H1 (cell line): ENCODE results near the gene PPM1L. TPM values are rescaled to one million over a fixed set of nuclear protein-coding genes. Genes with fewer than 3 reads are reported as not detected.

Source experiments
- CTCF ChIA-PET: fragments of 300-600 bp; sonication (Branson Sonifier 250); formaldehyde crosslinking; loops from one replicate; lab custom pipeline; 2021; ENCODE audit not compliant: partially characterized antibody; lab: Charles Lee
- POLR2A ChIA-PET: fragments of 300-600 bp; sonication (Branson Sonifier 250); formaldehyde crosslinking; loops from one replicate; lab custom pipeline; 2021; ENCODE audit warnings: inconsistent platforms; ENCODE audit not compliant: partially characterized antibody; lab: Charles Lee
- DNase-seq, 2 experiments: peaks; one replicate each; pipeline versions ENCODE4 v3.0.0 to v3.0.0-alpha.2; 2010 to 2022; ENCODE audit warnings: low spot score in 2 of 2, low read depth in 1 of 2, mixed read lengths in 1 of 2
- FAIRE-seq: peaks from 2 replicates; lab custom pipeline; 2011; peaks lifted over from hg19 to GRCh38; lab: Jason Lieb, UNC
- H2AFZ ChIP-seq: 2 replicates; pipeline ENCODE4 v1.8.1; 2012; ENCODE audit warnings: low read length, inconsistent platforms
- H2AK5ac ChIP-seq: 2 replicates; pipeline ENCODE4 v1.6.1; 2013; ENCODE audit warnings: low read depth, low read length
- H2BK120ac ChIP-seq: replicated peaks from 2 replicates; pipeline ENCODE3; 2013; ENCODE audit warnings: low read depth, low read length, inconsistent platforms
- H2BK12ac ChIP-seq: 2 replicates; pipeline ENCODE4 v1.6.1; 2013; ENCODE audit warnings: low read depth, low read length
- H2BK15ac ChIP-seq: 2 replicates; pipeline ENCODE4 v1.6.1; 2013; ENCODE audit warnings: low read length
- H2BK20ac ChIP-seq: 2 replicates; pipeline ENCODE4 v1.6.1; 2013; ENCODE audit warnings: low read length
- H2BK5ac ChIP-seq: 2 replicates; pipeline ENCODE4 v1.6.1; 2013; ENCODE audit warnings: low read depth, low read length
- H3K14ac ChIP-seq: 2 replicates; pipeline ENCODE4 v1.6.1; 2013; ENCODE audit warnings: inconsistent platforms; ENCODE audit not compliant: insufficient read length
- H3K18ac ChIP-seq: 2 replicates; pipeline ENCODE4 v1.6.1; 2013; ENCODE audit warnings: low read length; ENCODE audit errors: extremely low read depth
- H3K23ac ChIP-seq: 2 replicates; pipeline ENCODE4 v1.6.1; 2013; ENCODE audit warnings: inconsistent platforms; ENCODE audit not compliant: insufficient read length
- H3K23me2 ChIP-seq: 2 replicates; pipeline ENCODE4 v1.6.1; 2013; ENCODE audit warnings: low read depth, low read length
- H3K27ac ChIP-seq: 2 replicates; pipeline ENCODE4 v1.6.1; 2011; ENCODE audit warnings: low read depth, low read length, inconsistent platforms
- H3K27me3 ChIP-seq, 4 experiments: replicated peaks in 1 of 4; 1 replicate in 1 of 4; 2 replicates in 3 of 4; pipeline versions ENCODE4 v1.6.1 to v1.8.1; 2011 to 2013; ENCODE audit warnings: low read length in 3 of 4, mild to moderate bottlenecking in 3 of 4, inconsistent platforms in 2 of 4, mixed read lengths in 2 of 4, moderate library complexity in 1 of 4; ENCODE audit not compliant: control insufficient read depth in 3 of 4, insufficient read depth in 3 of 4; ENCODE audit errors: extremely low read depth in 1 of 4
- H3K36me3 ChIP-seq, 4 experiments: 2 replicates each; pipeline versions ENCODE4 v1.6.1 to v1.8.1; 2011 to 2013; ENCODE audit warnings: mild to moderate bottlenecking in 4 of 4, low read length in 3 of 4, moderate library complexity in 2 of 4, control low read depth in 1 of 4, inconsistent platforms in 1 of 4; ENCODE audit not compliant: insufficient read depth in 4 of 4, control insufficient read depth in 2 of 4
- H3K4ac ChIP-seq: replicated peaks from 2 replicates; pipeline ENCODE3; 2013; ENCODE audit warnings: low read length, low read depth, mixed read lengths, inconsistent platforms; ENCODE audit not compliant: insufficient read length
- H3K4me1 ChIP-seq, 4 experiments: replicated peaks in 1 of 4; 1 replicate in 1 of 4; 2 replicates in 3 of 4; pipeline versions ENCODE4 v1.6.1 to v1.8.1; 2011 to 2013; ENCODE audit warnings: low read length in 3 of 4, inconsistent platforms in 2 of 4, mixed read lengths in 1 of 4; ENCODE audit not compliant: insufficient read depth in 4 of 4, control insufficient read depth in 3 of 4
- H3K4me2 ChIP-seq, 2 experiments: 2 replicates each; pipeline versions ENCODE4 v1.6.1 to v1.8.1; 2011 to 2013; ENCODE audit warnings: low read depth in 2 of 2, low read length in 2 of 2, control low read depth in 1 of 2, inconsistent platforms in 1 of 2, mild to moderate bottlenecking in 1 of 2; ENCODE audit not compliant: insufficient read depth in 1 of 2
- H3K4me3 ChIP-seq, 4 experiments: fragments of 200-600, 300-600 bp in 1 of 4; sonication (generic), shearing (Covaris generic), sonication (Bioruptor Twin) in 1 of 4; 2 replicates each; pipeline versions ENCODE4 v1.5.1 to v1.8.1; 2011 to 2016; ENCODE audit warnings: low read length in 4 of 4, low read depth in 3 of 4, control low read depth in 2 of 4, inconsistent platforms in 2 of 4, mild to moderate bottlenecking in 2 of 4, mixed read lengths in 1 of 4, moderate library complexity in 1 of 4; ENCODE audit not compliant: insufficient read depth in 2 of 4; ENCODE audit errors: extremely low read depth in 1 of 4
- H3K56ac ChIP-seq: replicated peaks from 2 replicates; pipeline ENCODE3; 2013; ENCODE audit warnings: low read depth, mild to moderate bottlenecking, mixed read lengths, low read length, inconsistent platforms; ENCODE audit not compliant: insufficient read length
- H3K79me1 ChIP-seq: 2 replicates; pipeline ENCODE4 v1.6.1; 2013; ENCODE audit warnings: low read depth, low read length, control low read depth
- H3K79me2 ChIP-seq, 2 experiments: 2 replicates each; pipeline versions ENCODE4 v1.6.1 to v1.8.1; 2012 to 2013; ENCODE audit warnings: low read length in 2 of 2, mild to moderate bottlenecking in 2 of 2, inconsistent platforms in 1 of 2; ENCODE audit not compliant: insufficient read depth in 2 of 2, control insufficient read depth in 1 of 2
- H3K9ac ChIP-seq, 4 experiments: replicated peaks in 1 of 4; 1 replicate in 1 of 4; 2 replicates in 3 of 4; pipeline versions ENCODE4 v1.6.1 to v1.8.1; 2011 to 2013; ENCODE audit warnings: low read depth in 3 of 4, low read length in 3 of 4, control low read depth in 2 of 4, mild to moderate bottlenecking in 2 of 4, moderate library complexity in 2 of 4, inconsistent platforms in 1 of 4; ENCODE audit errors: extremely low read depth in 1 of 4
- H3K9me3 ChIP-seq, 2 experiments: 2 replicates each; pipeline versions ENCODE4 v1.6.1 to v1.8.1; 2012 to 2013; ENCODE audit warnings: mild to moderate bottlenecking in 2 of 2, moderate library complexity in 2 of 2, control low read depth in 1 of 2, inconsistent platforms in 1 of 2, low read depth in 1 of 2, low read length in 1 of 2, mixed read lengths in 1 of 2; ENCODE audit not compliant: insufficient read depth in 2 of 2
- H4K20me1 ChIP-seq, 2 experiments: replicated peaks in 1 of 2; 2 replicates each; pipeline versions ENCODE3 to v1.8.1; 2011 to 2013; ENCODE audit warnings: inconsistent platforms in 2 of 2, low read length in 2 of 2, mild to moderate bottlenecking in 1 of 2; ENCODE audit not compliant: insufficient read depth in 2 of 2, control insufficient read depth in 1 of 2
- H4K5ac ChIP-seq: 2 replicates; pipeline ENCODE4 v1.6.1; 2013; ENCODE audit warnings: low read length, low read depth, mixed read lengths, inconsistent platforms; ENCODE audit not compliant: insufficient read length
- H4K8ac ChIP-seq: 2 replicates; pipeline ENCODE4 v1.8.0; 2013; ENCODE audit warnings: mild to moderate bottlenecking, moderate library complexity, low read length, inconsistent platforms; ENCODE audit not compliant: insufficient read depth; ENCODE audit errors: extremely low read depth
- H4K91ac ChIP-seq: replicated peaks from 2 replicates; pipeline ENCODE3; 2013; ENCODE audit warnings: low read length, mixed read lengths, inconsistent platforms; ENCODE audit not compliant: insufficient read length
- BRCA1 ChIP-seq: IDR thresholded peaks from 2 replicates; pipeline ENCODE4 v1.6.1; 2012; ENCODE audit warnings: low read depth, low read length, improper control_type of control experiment
- NRF1 ChIP-seq: IDR thresholded peaks from 2 replicates; pipeline ENCODE4 v1.6.1; 2011; ENCODE audit warnings: mild to moderate bottlenecking, low read depth, low read length, improper control_type of control experiment
- SP1 ChIP-seq: IDR thresholded peaks from 2 replicates; pipeline ENCODE4 v1.6.1; 2011; ENCODE audit warnings: low read depth, low read length
- WGBS, 2 experiments: shearing (Covaris generic) in 1 of 2; methylation state at CpG; one replicate each; pipeline versions ENCODE4 v1.1.6 to v1.1.7; 2013 to 2015; ENCODE audit warnings: low lambda C conversion rate in 2 of 2, mixed read lengths in 2 of 2, inconsistent platforms in 1 of 2, low coverage in 1 of 2, missing lambda C conversion rate in 1 of 2; ENCODE audit not compliant: insufficient replicate concordance in 2 of 2, insufficient coverage in 1 of 2, insufficient read length in 1 of 2; ENCODE audit errors: extremely low coverage in 1 of 2, missing lambda C conversion rate in 1 of 2; 5-methylcytosine and 5-hydroxymethylcytosine counted together
- polyA plus RNA-seq, 7 experiments: library from polyadenylated mRNA; depleted of rRNA in 3 of 7; stranded (reverse) in 5 of 7; unstranded in 2 of 7; fragments of >200 nt in 5 of 7; fragments of 200-250 nt in 2 of 7; gene quantifications; 1 replicate in 5 of 7; 2 replicates in 1 of 7; 4 replicates in 1 of 7; pipeline versions ENCODE4 v1.2.1 to v1.2.3, GENCODE V29; 2011 to 2013; ENCODE audit warnings: missing spikeins in 2 of 7, mixed read lengths in 2 of 7
- total RNA-seq: library from RNA; stranded (reverse); fragmentation: NEBNext Ultra II Directional; extraction: Animal tissue kit (Norgen Biotek cat#: 25700); gene quantifications from 2 replicates; pipeline ENCODE4 v1.2.1, GENCODE V29; 2021

PPM1L gene
- total and polyA plus RNA-seq, 2 of the 8 experiments (the other 6 are each of a cell fraction or from before 2014, with no cell fraction given), result 2.8 to 18.1 TPM

DNA sequence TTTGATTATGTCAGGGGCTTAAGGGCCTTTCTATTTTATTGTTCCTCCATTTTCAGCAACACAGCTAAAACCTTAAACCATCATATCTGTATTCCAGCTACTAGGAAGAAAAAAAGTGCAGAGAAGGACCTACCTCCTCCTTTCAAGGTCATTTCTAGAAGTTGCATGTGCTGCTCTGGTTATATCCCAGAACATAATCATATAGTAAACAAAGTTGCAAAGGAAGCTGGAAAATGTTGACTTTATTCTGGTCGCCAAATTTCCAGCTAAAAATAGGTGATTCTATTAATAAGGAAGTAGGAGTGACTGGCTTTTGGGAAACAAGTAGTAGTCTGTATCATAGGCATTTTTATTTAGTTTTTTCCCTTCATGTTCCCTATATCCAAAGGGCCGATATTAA is 370.5 kb downstream of the PPM1L start:
- no peak overlapping the region for H2BK15ac ChIP-seq
- ChIA-PET CTCF (interaction anchor here (0.7 kb wide), 1 partner anchor 1481 kb away, joined by 3 read pairs; no protein-coding TSS in a partner anchor), POLR2A (no interaction called here)
- H3K27ac ChIP-seq, result no peak overlapping the region
- no peak overlapping the region for H2BK20ac ChIP-seq
- H3K27me3 ChIP-seq, result no peaks in the 10 kb centered on the region
- no peak overlapping the region for H3K4me3 ChIP-seq
- H3K4me1 ChIP-seq, result no peaks in the 10 kb centered on the region
- TF ChIP-seq NRF1, result no peak
- no peak for TF ChIP-seq BRCA1
- no peak for TF ChIP-seq SP1
- H3K4me2 ChIP-seq, result no peak overlapping the region
- H3K4ac ChIP-seq, result no peak overlapping the region
- H2BK5ac ChIP-seq, result no peak overlapping the region
- no peaks in the 10 kb centered on the region for H3K79me1 ChIP-seq
- no peak overlapping the region for H3K23ac ChIP-seq
- H2AFZ ChIP-seq, result no peak overlapping the region
- H4K5ac ChIP-seq, result no peak overlapping the region
- no peaks in the 10 kb centered on the region for H3K23me2 ChIP-seq
- no peak overlapping the region for H4K8ac ChIP-seq
- WGBS, 2 experiments, result 87% methylated on average over 2 of the region's 2 CpGs; no CpG with 5 or more reads in 1 of the 2 experiments
- H4K91ac ChIP-seq, result no peak overlapping the region
- no peaks in the 10 kb centered on the region for H4K20me1 ChIP-seq
- H3K9me3 ChIP-seq, result peaks cover 9 to 18% of the 10 kb centered on the region in 2 experiments; a peak in 3 of 4 replicates
- DNase-seq, result no peak
- H2AK5ac ChIP-seq, result no peak overlapping the region
- no peak overlapping the region for H3K9ac ChIP-seq
- no peaks in the 10 kb centered on the region for H3K79me2 ChIP-seq
- H3K56ac ChIP-seq, result no peak overlapping the region
- no peak for FAIRE-seq
- H3K36me3 ChIP-seq, result no peaks in the 10 kb centered on the region
- no peak overlapping the region for H3K14ac ChIP-seq
- H3K18ac ChIP-seq, result no peak overlapping the region
- no peak overlapping the region for H2BK12ac ChIP-seq
- no peak overlapping the region for H2BK120ac ChIP-seq

Other genes with a start within 250 kb of the PPM1L start
- gene KPNA4, start 190.7 kb upstream of the PPM1L start, total RNA-seq, result 81.9 and 86.7 TPM in 2 replicates
- 7.6 and 13.2 TPM in 2 replicates for gene KPNA4, start 190.7 kb upstream of the PPM1L start, polyA plus RNA-seq (2011; rRNA removed)
- not detected in 2 replicates for gene ARL14, start 79.1 kb upstream of the PPM1L start, total RNA-seq
- not detected in 2 replicates for gene ARL14, start 79.1 kb upstream of the PPM1L start, polyA plus RNA-seq (2011; rRNA removed)